Ovary (tissue), 3 donors: ENCODE results near the gene CDKN2B-AS1.

Experiments
- CTCF ChIP-seq, 3 donors: fragments of 450-650 bp in 2 of 3; fragments of 200-600 bp in 1 of 3; IDR thresholded peaks; one replicate each; pipeline versions ENCODE4 v1.5.1 to v1.8.0; 2016 to 2022; ENCODE audit warnings: antibody characterized with exemption in 3 of 3, mild to moderate bottlenecking in 1 of 3
- EP300 ChIP-seq: sonication (generic); formaldehyde crosslinking; IDR thresholded peaks from one replicate; pipeline ENCODE4 v1.6.1; 2017; ENCODE audit warnings: antibody characterized with exemption
- POLR2A ChIP-seq: fragments of 450-650 bp; IDR thresholded peaks from one replicate; pipeline ENCODE4 v1.6.1; 2017; ENCODE audit warnings: antibody characterized with exemption, mild to moderate bottlenecking, moderate library complexity
- donor health status: DM: no; HTN: no; CAD: no.

GRCh38 chr9:22120159-22120549, 125.6 kb downstream of the CDKN2B-AS1 start:
- TF ChIP-seq CTCF (IDR thresholded peaks at IDR 0.05) (no peak), POLR2A (no peak), EP300 (no peak)
